GM06990 (cell line): ENCODE measurements around the gene SEMA6B.

Experiments
- DNase-seq: peaks from one replicate; pipeline ENCODE4 v3.0.0-alpha.2; 2011; ENCODE audit not compliant: insufficient read length; ENCODE audit errors: extremely low read depth
- H3K27me3 ChIP-seq: replicated peaks from 2 replicates; pipeline ENCODE4 v1.6.0; 2011; ENCODE audit warnings: low read length; ENCODE audit not compliant: control insufficient read depth, insufficient read depth
- H3K36me3 ChIP-seq: 2 replicates; pipeline ENCODE4 v1.5.1; 2011; ENCODE audit warnings: low read length; ENCODE audit not compliant: control insufficient read depth, insufficient read depth
- H3K4me3 ChIP-seq: replicated peaks from 2 replicates; pipeline ENCODE4 v1.5.1; 2011; ENCODE audit warnings: low read depth, mild to moderate bottlenecking, control low read depth, low read length
- TF ChIP-seq, protein P1 (sequence below): IDR thresholded peaks from 2 replicates; pipeline ENCODE4 v1.5.1; 2011; ENCODE audit warnings: low read length, control low read depth, mild to moderate bottlenecking, inconsistent platforms; ENCODE audit not compliant: insufficient read depth, poor library complexity, severe bottlenecking

SEMA6B gene

DNA sequence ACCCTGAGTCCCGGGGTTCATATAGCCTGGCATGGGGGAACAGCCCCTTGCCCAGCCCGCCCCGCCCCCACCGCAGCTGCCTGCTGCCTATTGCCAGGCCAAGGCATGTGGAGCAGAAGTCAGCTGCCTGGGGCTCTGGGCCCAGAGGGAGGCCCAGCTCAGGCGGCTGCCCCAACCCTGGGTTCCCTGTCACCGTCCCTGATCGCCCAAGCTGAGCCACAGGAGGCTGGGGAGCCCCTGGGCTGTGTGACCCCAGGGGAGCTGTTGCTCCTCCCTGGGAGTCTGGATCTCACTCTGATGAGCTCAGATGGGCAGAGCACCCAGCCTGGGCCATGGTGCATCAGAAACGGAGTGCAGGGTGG is 42.6 kb downstream of the SEMA6B start:
- H3K27me3 ChIP-seq = no peaks in the 10 kb centered on the region
- no peaks in the 10 kb centered on the region for H3K36me3 ChIP-seq
- TF ChIP-seq, protein P1, sequence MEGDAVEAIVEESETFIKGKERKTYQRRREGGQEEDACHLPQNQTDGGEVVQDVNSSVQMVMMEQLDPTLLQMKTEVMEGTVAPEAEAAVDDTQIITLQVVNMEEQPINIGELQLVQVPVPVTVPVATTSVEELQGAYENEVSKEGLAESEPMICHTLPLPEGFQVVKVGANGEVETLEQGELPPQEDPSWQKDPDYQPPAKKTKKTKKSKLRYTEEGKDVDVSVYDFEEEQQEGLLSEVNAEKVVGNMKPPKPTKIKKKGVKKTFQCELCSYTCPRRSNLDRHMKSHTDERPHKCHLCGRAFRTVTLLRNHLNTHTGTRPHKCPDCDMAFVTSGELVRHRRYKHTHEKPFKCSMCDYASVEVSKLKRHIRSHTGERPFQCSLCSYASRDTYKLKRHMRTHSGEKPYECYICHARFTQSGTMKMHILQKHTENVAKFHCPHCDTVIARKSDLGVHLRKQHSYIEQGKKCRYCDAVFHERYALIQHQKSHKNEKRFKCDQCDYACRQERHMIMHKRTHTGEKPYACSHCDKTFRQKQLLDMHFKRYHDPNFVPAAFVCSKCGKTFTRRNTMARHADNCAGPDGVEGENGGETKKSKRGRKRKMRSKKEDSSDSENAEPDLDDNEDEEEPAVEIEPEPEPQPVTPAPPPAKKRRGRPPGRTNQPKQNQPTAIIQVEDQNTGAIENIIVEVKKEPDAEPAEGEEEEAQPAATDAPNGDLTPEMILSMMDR = no peak
- no peak for DNase-seq
- H3K4me3 ChIP-seq = no peak overlapping the region

DNA sequence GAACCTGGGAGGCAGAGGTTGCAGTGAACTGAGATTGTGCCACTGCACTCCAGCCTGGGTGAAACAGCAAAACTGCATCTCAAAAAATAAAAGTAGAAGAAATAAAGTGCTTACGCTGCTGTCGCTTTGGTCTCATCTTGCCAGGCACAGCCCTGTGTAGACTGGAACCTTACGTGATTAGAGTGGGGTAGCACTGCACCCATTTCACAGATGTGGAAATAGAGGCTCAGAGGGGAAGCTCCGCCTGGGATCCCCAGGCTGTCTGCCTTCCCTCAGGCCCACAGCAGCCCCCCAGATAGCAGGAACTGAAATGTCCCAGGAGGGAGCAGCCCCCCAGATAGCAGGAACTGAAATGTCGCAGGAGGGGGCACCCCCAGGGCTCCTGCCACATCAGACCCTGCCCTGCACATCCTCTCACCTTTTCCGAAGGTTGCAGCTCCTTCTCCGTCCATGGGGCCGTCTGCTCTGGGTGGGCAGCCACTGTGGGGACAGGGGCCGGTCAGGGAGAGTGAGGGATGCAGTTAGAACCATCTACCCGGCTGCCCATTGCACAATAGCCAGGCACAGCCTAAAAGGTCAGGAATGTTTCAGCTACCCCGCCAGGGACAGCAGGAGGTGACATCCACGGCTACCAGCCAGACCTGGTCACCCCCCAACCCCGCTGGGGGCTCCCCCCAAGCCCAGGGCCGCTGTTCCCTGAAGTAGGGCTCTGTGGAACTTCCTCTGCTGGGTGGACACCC is 43.1 kb downstream of the SEMA6B start:
- TF ChIP-seq, protein P1 = no peak
- Histone ChIP-seq H3K4me3 (no peak overlapping the region), H3K36me3 (no peaks in the 10 kb centered on the region), H3K27me3 (no peaks in the 10 kb centered on the region)
- no peak for DNase-seq

DNA sequence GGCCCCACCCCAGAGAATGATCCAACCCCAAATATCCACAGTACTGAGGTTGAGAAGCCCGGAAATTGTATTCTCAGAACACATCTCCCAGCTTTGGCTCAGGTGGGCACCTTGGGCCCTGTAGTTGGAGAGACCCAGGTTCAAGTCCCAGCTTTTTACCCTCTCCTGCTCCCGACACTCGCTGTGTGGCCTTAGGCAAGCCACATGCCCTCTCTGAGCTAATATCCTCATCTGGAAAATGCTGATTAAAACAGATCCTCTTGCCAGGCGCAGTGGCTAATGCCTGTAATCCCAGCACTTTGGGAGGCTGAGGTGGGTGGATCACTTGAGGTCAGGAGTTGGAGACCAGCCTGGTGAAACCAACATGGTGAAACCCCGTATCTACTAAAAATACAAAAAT is 43.8 kb downstream of the SEMA6B start:
- TF ChIP-seq, protein P1 = no peak
- Histone ChIP-seq H3K4me3 (no peak overlapping the region), H3K36me3 (no peaks in the 10 kb centered on the region), H3K27me3 (no peaks in the 10 kb centered on the region)
- no peak for DNase-seq

DNA sequence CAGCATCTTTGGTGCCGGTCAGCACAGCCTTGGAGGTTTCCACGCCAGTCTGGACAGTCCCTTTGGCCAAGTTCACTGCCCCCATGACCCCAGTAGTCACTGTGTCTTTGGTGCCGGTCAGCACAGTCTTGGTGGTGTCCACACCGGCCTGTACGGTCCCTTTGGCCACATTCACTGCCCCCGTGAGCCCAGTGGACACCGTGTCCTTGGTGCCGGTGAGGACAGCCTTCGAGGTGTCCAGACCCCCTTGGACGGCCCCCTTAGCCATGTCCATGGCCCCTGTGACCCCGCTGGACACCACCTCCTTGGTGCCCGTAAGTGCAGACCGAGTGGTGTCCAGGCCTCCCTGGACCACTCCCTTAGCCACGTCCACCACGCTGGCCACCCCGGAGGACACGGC is 46.2 kb downstream of the SEMA6B start:
- TF ChIP-seq, protein P1 = no peak
- Histone ChIP-seq H3K4me3 (no peak overlapping the region), H3K36me3 (no peaks in the 10 kb centered on the region), H3K27me3 (no peaks in the 10 kb centered on the region)
- DNase-seq = no peak

DNA sequence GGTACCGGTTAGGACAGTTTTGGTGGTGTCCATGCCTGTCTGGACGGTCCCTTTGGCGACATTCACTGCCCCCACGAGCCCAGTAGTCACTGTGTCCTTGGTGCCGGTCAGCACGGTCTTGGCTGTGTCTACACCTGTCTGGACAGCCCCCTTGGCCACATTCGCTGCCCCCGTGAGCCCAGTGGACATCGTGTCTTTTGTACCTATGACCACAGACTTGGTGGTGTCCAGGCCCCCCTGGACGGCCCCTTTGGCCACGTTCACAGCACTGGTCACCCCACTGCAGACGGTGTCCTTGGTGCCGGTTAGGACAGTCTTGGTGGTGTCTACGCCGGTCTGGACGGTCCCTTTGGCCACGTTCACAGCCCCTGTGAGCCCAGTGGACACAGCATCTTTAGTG is 47.4 kb downstream of the SEMA6B start:
- Histone ChIP-seq H3K27me3 (no peaks in the 10 kb centered on the region), H3K4me3 (no peak overlapping the region), H3K36me3 (no peaks in the 10 kb centered on the region)
- DNase-seq = no peak
- TF ChIP-seq, protein P1 = no peak

DNA sequence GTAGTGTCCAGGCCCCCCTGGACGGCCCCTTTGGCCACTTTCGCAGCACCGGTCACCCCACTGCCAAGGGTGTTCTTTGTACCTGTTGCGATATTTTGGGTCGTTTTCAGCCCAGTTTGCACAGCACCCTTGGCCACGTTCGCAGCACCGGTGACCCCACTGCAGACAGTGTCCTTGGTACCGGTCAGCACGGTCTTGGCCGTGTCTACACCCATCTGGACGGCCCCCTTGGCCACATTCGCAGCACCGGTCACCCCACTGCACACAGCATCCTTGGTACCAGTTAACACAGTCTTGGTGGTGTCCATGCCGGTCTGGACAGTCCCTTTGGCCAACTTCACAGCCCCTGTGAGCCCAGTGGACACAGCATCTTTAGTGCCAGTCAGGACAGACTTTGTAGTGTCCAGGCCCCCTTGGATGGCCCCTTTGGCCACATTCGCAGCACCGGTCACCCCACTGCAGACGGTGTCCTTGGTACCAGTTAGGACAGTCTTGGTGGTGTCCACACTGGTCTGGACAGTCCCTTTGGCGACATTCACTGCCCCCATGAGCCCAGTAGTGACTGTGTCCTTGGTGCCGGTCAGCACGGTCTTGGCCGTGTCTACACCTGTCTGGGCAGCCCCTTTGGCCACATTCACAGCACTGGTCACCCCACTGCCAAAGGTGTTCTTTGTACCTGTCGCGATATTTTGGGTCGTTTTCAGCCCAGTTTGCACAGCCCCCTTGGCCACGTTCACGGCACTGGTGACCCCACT is 48.0 kb downstream of the SEMA6B start:
- H3K27me3 ChIP-seq = no peaks in the 10 kb centered on the region
- H3K36me3 ChIP-seq = no peaks in the 10 kb centered on the region
- TF ChIP-seq, protein P1 = no peak
- no peak for DNase-seq
- H3K4me3 ChIP-seq = no peak overlapping the region
